Prostate gland (tissue), 2 donors: ENCODE data around the gene SCGB1C2. TPM values are rescaled to one million over a fixed set of nuclear protein-coding genes. Genes with fewer than 3 reads are reported as not detected.

Experiments
- DNase-seq: peaks from one replicate; pipeline ENCODE4 v3.0.0-alpha.2; 2019; ENCODE audit warnings: low spot score
- H3K27ac ChIP-seq, 2 donors: fragments of 200-600 bp; sonication (generic); 2 replicates each; pipeline ENCODE4 v1.5.1; 2017 to 2019
- H3K27me3 ChIP-seq: fragments of 200-600 bp; sonication (generic); replicated peaks from 2 replicates; pipeline ENCODE4 v1.5.1; 2019; ENCODE audit not compliant: insufficient read depth
- H3K36me3 ChIP-seq, 2 donors: fragments of 200-600 bp; sonication (generic); 1 replicate in 1 of 2; 2 replicates in 1 of 2; pipeline versions ENCODE4 v1.5.1 to v1.8.1; 2017 to 2019
- H3K4me1 ChIP-seq: fragments of 200-600 bp; sonication (generic); replicated peaks from 2 replicates; pipeline ENCODE4 v1.5.1; 2019
- H3K4me3 ChIP-seq, 2 donors: fragments of 200-600 bp; sonication (generic); 2 replicates each; pipeline ENCODE4 v1.5.1; 2017 to 2019
- H3K9me3 ChIP-seq: fragments of 200-600 bp; sonication (generic); 2 replicates; pipeline ENCODE4 v1.5.1; 2017
- POLR2A ChIP-seq: fragments of 450-650 bp; IDR thresholded peaks from one replicate; pipeline ENCODE4 v1.6.1; 2016; ENCODE audit warnings: antibody characterized with exemption, mild to moderate bottlenecking
- POLR2AphosphoS5 ChIP-seq: sonication (generic); formaldehyde crosslinking; IDR thresholded peaks from one replicate; pipeline ENCODE4 v1.6.1; 2017; ENCODE audit warnings: antibody characterized with exemption
- WGBS: methylation state at CpG from one replicate; pipeline ENCODE4 v1.1.5; 2018; 5-methylcytosine and 5-hydroxymethylcytosine counted together
- intact Hi-C: fragments of 100-400 bp; cut with DNase I; formaldehyde crosslinking; loops from one replicate; pipeline ENCODE4 v1.14.2; 2022
- small RNA-seq, 2 donors: library from RNA; depleted of rRNA; stranded (forward); fragments of <200 nt; gene quantifications; one replicate each; pipeline ENCODE3, GENCODE V24; 2016
- total RNA-seq, 2 donors: library from RNA; depleted of rRNA; stranded (reverse); fragments of >200 nt; gene quantifications; one replicate each; pipeline ENCODE4 v1.1.0, GENCODE V29; 2016
- TF ChIP-seq, protein P1 (sequence below), 4 experiments: fragments of 200-600 bp in 2 of 4; fragments of 450-650 bp in 2 of 4; sonication (generic) in 2 of 4; IDR thresholded peaks; 1 replicate in 3 of 4; 2 replicates in 1 of 4; pipeline ENCODE4 v1.5.1; 2016 to 2019; ENCODE audit warnings: antibody characterized with exemption in 4 of 4, mild to moderate bottlenecking in 2 of 4, moderate library complexity in 2 of 4

The SCGB1C2 gene
- total RNA-seq, 2 donors from 2014 or later = not detected

DNA sequence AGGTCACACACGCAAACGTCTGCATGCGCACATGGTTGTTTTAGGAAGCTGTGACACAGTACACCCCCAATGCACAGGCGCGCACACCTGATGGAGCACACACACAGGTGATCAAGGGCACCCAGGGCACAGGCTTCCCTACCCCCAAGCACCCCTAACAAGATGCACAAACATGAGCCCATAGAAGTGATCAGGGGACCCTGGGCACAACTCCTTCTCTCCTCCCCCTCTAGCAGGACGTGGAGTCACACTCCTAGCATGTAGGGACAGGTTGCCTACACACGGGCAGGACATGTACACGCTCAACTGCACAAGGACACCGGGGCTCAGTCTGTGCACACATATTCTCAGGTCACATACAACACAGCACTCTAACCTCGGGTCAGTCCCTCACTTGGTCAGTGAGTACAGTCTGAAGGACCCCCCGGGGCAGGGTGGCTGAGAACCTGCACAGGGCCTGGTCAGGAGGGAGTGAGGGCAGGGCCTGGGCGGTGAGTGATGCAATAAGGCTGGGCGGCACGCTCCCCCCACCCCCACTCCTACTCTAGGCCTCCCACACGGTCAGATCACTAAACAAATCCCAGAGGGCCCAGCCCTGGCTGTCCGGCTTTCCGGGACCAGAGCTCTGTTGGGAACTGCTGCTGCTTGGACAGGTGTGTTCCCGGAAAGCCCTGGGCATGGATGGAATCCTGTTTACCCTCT lies 44.8 kb downstream of the SCGB1C2 start:
- Histone ChIP-seq H3K4me1 (peaks cover 4% of the 10 kb centered on the region), H3K36me3 (no peaks in the 10 kb centered on the region), H3K27ac (no peak overlapping the region), H3K27me3 (no peaks in the 10 kb centered on the region), H3K9me3 (no peaks in the 10 kb centered on the region), H3K4me3 (peak overlapping the region; percentile 15 to 28)
- no peak for TF ChIP-seq POLR2AphosphoS5
- TF ChIP-seq, protein P1, sequence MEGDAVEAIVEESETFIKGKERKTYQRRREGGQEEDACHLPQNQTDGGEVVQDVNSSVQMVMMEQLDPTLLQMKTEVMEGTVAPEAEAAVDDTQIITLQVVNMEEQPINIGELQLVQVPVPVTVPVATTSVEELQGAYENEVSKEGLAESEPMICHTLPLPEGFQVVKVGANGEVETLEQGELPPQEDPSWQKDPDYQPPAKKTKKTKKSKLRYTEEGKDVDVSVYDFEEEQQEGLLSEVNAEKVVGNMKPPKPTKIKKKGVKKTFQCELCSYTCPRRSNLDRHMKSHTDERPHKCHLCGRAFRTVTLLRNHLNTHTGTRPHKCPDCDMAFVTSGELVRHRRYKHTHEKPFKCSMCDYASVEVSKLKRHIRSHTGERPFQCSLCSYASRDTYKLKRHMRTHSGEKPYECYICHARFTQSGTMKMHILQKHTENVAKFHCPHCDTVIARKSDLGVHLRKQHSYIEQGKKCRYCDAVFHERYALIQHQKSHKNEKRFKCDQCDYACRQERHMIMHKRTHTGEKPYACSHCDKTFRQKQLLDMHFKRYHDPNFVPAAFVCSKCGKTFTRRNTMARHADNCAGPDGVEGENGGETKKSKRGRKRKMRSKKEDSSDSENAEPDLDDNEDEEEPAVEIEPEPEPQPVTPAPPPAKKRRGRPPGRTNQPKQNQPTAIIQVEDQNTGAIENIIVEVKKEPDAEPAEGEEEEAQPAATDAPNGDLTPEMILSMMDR (IDR thresholded peaks at IDR 0.05) = no peak
- no peak for TF ChIP-seq POLR2A
- no peak for DNase-seq
- 75% methylated on average over 15 of the region's 18 CpGs for WGBS
- intact Hi-C loops = no loop called here

DNA sequence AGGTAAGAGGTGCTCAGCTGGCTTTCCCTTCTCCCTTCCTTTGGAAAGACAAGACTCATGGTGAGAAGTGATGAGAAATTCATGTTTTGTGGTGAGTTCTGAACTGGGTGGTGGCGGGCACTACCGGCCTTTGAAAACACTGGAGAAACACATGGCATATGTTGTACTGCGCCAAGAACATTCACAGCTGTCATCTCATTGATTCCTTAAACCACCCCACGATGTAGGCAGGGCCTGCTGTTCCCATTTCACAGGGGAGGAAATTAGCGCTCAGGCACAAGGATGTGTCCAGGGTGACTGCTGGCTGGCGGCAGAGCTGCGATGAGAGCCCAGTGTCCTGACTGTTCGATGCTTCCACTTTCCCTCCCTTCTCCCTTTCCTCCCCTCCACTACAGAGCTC lies 45.7 kb downstream of the SCGB1C2 start:
- Histone ChIP-seq H3K36me3 (no peaks in the 10 kb centered on the region), H3K4me3 (no peak overlapping the region), H3K27ac (no peak overlapping the region), H3K9me3 (no peaks in the 10 kb centered on the region), H3K27me3 (no peaks in the 10 kb centered on the region), H3K4me1 (peaks cover 4% of the 10 kb centered on the region)
- DNase-seq = no peak
- TF ChIP-seq, protein P1 (IDR thresholded peaks at IDR 0.05) = no peak
- no peak for TF ChIP-seq POLR2AphosphoS5
- TF ChIP-seq POLR2A = no peak
- 88% methylated on average over 8 of the region's 8 CpGs for WGBS
- intact Hi-C loops = no loop called here

DNA sequence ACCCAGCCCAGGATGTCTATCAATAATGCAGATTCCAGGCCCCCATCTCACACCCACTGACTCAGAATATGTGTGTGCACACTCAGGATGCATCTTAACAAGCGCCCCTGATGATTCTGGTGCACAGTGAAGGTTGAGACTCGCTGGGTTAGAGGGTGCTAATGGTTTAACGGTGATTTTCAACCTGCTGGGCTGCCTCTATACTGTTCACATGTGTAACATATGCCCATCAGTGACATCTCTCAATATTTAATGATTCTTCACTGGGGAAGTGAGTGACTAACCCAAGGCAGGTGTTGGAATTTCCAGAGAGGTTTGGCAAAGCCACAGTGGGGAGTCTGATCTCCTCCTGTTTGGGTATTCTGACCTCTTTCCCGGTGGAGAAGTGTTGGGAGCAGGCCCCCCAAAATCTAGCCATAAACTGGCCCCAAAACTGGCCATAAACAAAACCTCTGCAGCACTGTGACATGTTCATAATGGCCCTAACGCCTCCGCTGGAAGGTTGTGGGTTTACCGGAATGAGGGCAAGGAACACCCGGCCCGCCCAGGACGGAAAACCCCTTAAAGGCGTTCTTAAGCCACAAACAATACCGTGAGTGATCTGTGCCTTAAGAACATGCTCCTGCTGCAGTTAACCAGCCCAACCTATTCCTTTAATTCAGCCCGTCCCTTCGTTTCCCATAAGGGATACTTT lies 48.2 kb downstream of the SCGB1C2 start:
- H3K36me3 ChIP-seq = no peaks in the 10 kb centered on the region
- H3K4me3 ChIP-seq = no peak overlapping the region
- intact Hi-C loops = no loop called here
- no peaks in the 10 kb centered on the region for H3K9me3 ChIP-seq
- no peak for DNase-seq
- TF ChIP-seq POLR2A = no peak
- TF ChIP-seq, protein P1 (IDR thresholded peaks at IDR 0.05) = no peak
- no peak for TF ChIP-seq POLR2AphosphoS5
- H3K27me3 ChIP-seq = no peaks in the 10 kb centered on the region
- H3K4me1 ChIP-seq = peaks cover 4% of the 10 kb centered on the region
- 59% methylated on average over 14 of the region's 14 CpGs for WGBS
- no peak overlapping the region for H3K27ac ChIP-seq

DNA sequence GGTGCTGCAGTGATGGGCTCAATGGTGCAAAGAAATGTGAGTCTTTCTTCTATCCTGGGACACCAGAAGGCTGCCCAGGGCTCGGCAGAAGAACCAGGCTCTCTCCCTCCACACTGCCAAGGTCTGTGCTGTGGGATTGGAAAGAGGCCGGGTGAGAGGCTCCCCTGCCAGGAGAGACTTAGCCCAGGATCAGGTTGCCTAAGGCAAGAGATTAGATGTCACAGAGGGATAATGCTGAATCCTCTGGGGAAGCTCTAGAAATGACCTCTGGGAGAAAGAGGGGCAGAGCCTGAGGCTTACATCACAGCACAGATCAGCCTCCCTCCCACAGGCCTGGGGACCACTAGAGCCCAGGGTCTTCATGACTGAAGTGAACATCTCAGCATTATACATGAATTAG lies 49.8 kb downstream of the SCGB1C2 start:
- no peaks in the 10 kb centered on the region for H3K27me3 ChIP-seq
- no peaks in the 10 kb centered on the region for H3K9me3 ChIP-seq
- no peak for DNase-seq
- TF ChIP-seq, protein P1 (IDR thresholded peaks at IDR 0.05) = no peak
- TF ChIP-seq POLR2AphosphoS5 = no peak
- intact Hi-C loops = no loop called here
- H3K4me3 ChIP-seq = no peak overlapping the region
- H3K27ac ChIP-seq = no peak overlapping the region
- no peaks in the 10 kb centered on the region for H3K4me1 ChIP-seq
- H3K36me3 ChIP-seq = no peaks in the 10 kb centered on the region
- 75% methylated on average over 2 of the region's 2 CpGs for WGBS

Small RNA genes within 50 kb of the gene (small RNA-seq; reads per million reads assigned to genes)
- gene RF00026 = 0 reads per million in 2 donors

Other genes starting within 250 kb of the SCGB1C2 start
- 1 to 10 TPM; 3.0 to 3.1 TPM for gene DOC2B, start 44.1 kb downstream of the SCGB1C2 start, total RNA-seq
- 10 to 100 TPM; 11.7 to 17.8 TPM for gene RPH3AL, start 215.2 kb downstream of the SCGB1C2 start, total RNA-seq